H1 (cell line): ENCODE measurements around the gene COX6A2.

Experiments
- CTCF ChIP-seq, 3 experiments: IDR thresholded peaks; 1 replicate in 2 of 3; 2 replicates in 1 of 3; pipeline versions ENCODE4 v1.5.1 to v1.6.1; 2011; ENCODE audit warnings: low read length in 3 of 3, mild to moderate bottlenecking in 3 of 3, inconsistent platforms in 2 of 3, low read depth in 1 of 3, moderate library complexity in 1 of 3; ENCODE audit not compliant: insufficient read depth in 1 of 3; ENCODE audit errors: control extremely low read depth in 1 of 3
- HDAC2 ChIP-seq, 2 experiments: fragments of 300-600 bp in 1 of 2; sonication (generic) in 1 of 2; IDR thresholded peaks; 2 replicates each; pipeline ENCODE4 v1.6.1; 2011 to 2012; ENCODE audit warnings: low read depth in 2 of 2, low read length in 2 of 2, mild to moderate bottlenecking in 2 of 2, moderate library complexity in 2 of 2, borderline replicate concordance in 1 of 2, inconsistent platforms in 1 of 2
- JUND ChIP-seq: IDR thresholded peaks from 2 replicates; pipeline ENCODE4 v1.6.1; 2011; ENCODE audit warnings: mild to moderate bottlenecking, improper control_type of control experiment, low read length
- PHF8 ChIP-seq: fragments of 200-600 bp; sonication (generic); conservative IDR thresholded peaks from 2 replicates; pipeline ENCODE4 v1.7.1; 2012; ENCODE audit warnings: low read depth, mild to moderate bottlenecking, inconsistent platforms, low read length, moderate library complexity
- POLR2AphosphoS5 ChIP-seq: IDR thresholded peaks from 2 replicates; pipeline ENCODE4 v1.6.1; 2011; ENCODE audit warnings: low read depth, low read length
- TAF1 ChIP-seq: IDR thresholded peaks from 2 replicates; pipeline ENCODE4 v1.6.1; 2011; ENCODE audit warnings: mild to moderate bottlenecking, low read depth, low read length
- TF ChIP-seq, protein P1 (sequence below): IDR thresholded peaks from 2 replicates; pipeline ENCODE4 v1.6.1; 2011; ENCODE audit warnings: low read depth, mild to moderate bottlenecking, low read length; ENCODE audit not compliant: insufficient read depth

- no peak for TF ChIP-seq TAF1
- TF ChIP-seq, protein P1, sequence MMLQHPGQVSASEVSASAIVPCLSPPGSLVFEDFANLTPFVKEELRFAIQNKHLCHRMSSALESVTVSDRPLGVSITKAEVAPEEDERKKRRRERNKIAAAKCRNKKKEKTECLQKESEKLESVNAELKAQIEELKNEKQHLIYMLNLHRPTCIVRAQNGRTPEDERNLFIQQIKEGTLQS, result no peak
- no peak for TF ChIP-seq JUND
- peak; percentile 86 to 96 (median 88) for TF ChIP-seq CTCF (IDR thresholded peaks at IDR 0.05; ENCODE audit: control extremely low read depth in 1 of 3, insufficient read depth in 1 of 3, low read depth in 1 of 3, low read length in 3 of 3)
- TF ChIP-seq HDAC2 (IDR thresholded peaks at IDR 0.05; ENCODE audit: borderline replicate concordance in 1 of 2, low read depth in 2 of 2, low read length in 2 of 2), result no peak
- no peak for TF ChIP-seq POLR2AphosphoS5
- TF ChIP-seq PHF8, result no peak
Observed at GRCh38 chr16:31382485-31383161, 45.5 kb downstream of the COX6A2 start.
